ENCODE data around the gene TNS2.
"Not testable (repeated sequence)": the region's sequence is repeated elsewhere in the genome, so short reads cannot be mapped to it uniquely, and the experiment has no call there.

GRCh38 chr12:53027014-53027413, 22.9 kb upstream of the TNS2 start:
- not testable (repeated sequence) for TF ChIP-seq CTCF (IDR thresholded peaks at IDR 0.05); EZH2 (IDR thresholded peaks at IDR 0.05; ENCODE audit: borderline replicate concordance, insufficient read depth, low read depth, low read length, poor library complexity, severe bottlenecking)
